Raji (cell line): ENCODE measurements around the gene TPCN2.

ENCODE experiments used
- POLR2A ChIP-seq: IDR thresholded peaks from 2 replicates; pipeline ENCODE4 v1.6.1; 2011; ENCODE audit warnings: low read depth, low read length, control low read depth; ENCODE audit not compliant: insufficient read depth

TPCN2 gene

DNA sequence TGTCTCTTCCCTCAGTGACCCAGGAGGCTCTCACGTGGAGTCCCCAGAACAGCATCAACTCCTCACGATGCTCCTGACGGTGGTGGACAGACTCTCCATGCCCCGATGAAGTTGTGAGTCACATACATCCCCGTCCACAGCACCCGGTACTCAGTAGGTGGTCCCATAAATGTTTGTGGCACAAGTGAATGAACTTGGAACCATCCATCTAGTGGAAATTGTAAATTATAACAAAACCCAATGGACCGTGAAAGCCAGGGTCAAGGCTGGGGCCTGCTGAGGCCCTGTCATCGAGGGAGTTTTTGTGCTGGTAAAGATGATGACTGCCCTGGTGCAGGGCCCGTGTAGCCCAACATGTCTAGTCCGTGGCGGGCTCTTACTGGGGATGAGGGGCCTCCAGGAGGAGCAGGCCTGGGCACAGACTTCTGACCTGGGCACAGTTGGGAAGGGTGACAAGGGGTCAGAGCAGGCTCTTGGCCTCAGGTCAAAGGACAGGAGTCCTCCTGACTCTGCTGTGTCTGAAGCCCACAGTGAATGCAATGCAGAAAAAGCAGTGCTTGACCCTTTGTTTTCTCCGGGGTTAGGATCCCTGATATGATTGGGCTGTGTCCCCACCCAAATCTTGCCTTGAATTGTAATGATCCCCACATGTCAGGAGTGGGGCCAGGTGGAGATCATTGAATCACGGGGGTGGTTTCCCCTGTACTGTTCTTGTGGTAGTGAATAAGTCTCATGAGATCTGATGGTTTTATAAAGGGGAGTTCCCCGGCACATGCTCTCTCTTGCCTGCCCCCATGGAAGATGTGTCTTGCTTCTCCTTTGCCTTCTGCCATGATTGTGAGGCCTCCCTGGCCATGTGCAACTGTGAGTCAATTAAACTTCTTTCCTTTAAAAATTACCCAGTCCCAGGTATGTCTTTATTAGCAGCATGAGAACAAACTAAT, 87.0 kb downstream of the TPCN2 start:
- TF ChIP-seq POLR2A = no peak

- no peak for TF ChIP-seq POLR2A
Observed at GRCh38 chr11:69136471-69136870, 87.7 kb downstream of the TPCN2 start.

DNA sequence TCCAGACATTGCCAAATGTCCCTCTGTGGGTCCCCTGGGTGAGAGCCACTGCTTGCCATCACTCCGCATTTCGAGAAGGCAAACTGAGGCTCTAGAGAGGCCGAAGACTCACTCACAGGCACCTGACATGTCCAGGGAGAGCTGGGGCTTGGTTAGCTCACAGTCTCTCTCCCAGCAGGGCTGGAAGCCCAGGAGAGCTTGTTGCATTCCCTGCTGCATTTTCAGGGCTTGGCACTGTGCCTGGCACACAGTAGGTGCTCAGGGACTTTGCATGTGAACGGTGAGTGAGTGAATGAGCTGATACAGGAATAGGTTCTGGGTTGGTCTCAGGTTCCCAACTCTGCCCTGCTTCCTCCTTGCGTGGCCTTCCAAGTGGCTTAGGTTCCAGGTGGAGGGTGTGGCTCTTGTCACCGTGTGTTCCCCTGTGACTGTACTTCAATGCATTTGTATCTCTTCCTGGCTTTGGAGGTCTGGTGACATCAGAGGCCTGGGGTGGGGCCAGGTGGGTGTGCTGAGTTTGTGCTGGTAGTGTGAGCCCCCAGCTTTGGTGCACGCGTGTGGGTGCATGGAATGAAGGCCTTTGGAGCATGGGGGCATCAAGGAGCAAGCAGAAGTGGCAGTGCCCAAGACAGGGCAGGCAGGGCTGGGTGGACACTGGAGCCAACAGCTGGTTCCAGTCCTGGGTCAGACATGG, 88.6 kb downstream of the TPCN2 start:
- TF ChIP-seq POLR2A = no peak

DNA sequence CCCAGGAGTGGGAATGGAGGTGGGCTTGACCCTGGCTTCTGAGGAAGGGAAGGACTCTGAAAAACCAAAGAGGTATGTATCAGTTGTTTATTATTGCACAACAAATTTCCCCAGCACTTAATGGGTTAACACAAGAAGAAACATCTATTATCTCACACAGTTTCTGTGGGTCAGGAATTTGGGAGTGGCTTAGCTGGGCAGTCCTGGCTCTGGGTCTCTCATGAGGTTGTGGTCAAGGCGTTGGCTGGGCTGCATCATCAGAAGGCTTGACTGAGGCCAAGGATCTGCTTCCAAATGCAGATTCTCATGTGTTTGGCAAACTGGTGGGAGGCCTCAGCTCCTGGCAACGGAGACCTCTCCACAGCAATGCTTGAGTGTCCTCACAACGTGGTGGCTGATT, 89.5 kb downstream of the TPCN2 start:
- TF ChIP-seq POLR2A = no peak

- TF ChIP-seq POLR2A = no peak
Observed at GRCh38 chr11:69140635-69141034, 91.9 kb downstream of the TPCN2 start.

GRCh38 chr11:69141742-69142141, 93.0 kb downstream of the TPCN2 start:
- no peak for TF ChIP-seq POLR2A

- no peak for TF ChIP-seq POLR2A
Observed at GRCh38 chr11:69142895-69143294, 94.2 kb downstream of the TPCN2 start.

- no peak for TF ChIP-seq POLR2A
Observed at GRCh38 chr11:69144316-69145049, 95.8 kb downstream of the TPCN2 start.

- TF ChIP-seq POLR2A = no peak
Observed at GRCh38 chr11:69145050-69145380, 96.3 kb downstream of the TPCN2 start.

- TF ChIP-seq POLR2A = no peak
Observed at GRCh38 chr11:69148377-69148762, 99.6 kb downstream of the TPCN2 start.

GRCh38 chr11:69148806-69149205, 100.1 kb downstream of the TPCN2 start:
- no peak for TF ChIP-seq POLR2A

- no peak for TF ChIP-seq POLR2A
Observed at GRCh38 chr11:69150175-69150574, 101.4 kb downstream of the TPCN2 start.

- TF ChIP-seq POLR2A = no peak
Observed at GRCh38 chr11:69151836-69152235, 103.1 kb downstream of the TPCN2 start.

- no peak for TF ChIP-seq POLR2A
Observed at GRCh38 chr11:69152733-69153421, 104.1 kb downstream of the TPCN2 start.

GRCh38 chr11:69153661-69154060, 104.9 kb downstream of the TPCN2 start:
- no peak for TF ChIP-seq POLR2A
